NCI-H524 treated with DMSO at 0.1 percent for 48 hours (cell line): ENCODE measurements around the gene NBEAL2.
"Not testable (repeated sequence)": the region's sequence is repeated elsewhere in the genome, so short reads cannot be mapped to it uniquely, and the experiment has no call there.

Experiments used
- DNase-seq: peaks from one replicate; lab custom pipeline; 2025; lab: John Stamatoyannopoulos, UW

NBEAL2 gene

DNA sequence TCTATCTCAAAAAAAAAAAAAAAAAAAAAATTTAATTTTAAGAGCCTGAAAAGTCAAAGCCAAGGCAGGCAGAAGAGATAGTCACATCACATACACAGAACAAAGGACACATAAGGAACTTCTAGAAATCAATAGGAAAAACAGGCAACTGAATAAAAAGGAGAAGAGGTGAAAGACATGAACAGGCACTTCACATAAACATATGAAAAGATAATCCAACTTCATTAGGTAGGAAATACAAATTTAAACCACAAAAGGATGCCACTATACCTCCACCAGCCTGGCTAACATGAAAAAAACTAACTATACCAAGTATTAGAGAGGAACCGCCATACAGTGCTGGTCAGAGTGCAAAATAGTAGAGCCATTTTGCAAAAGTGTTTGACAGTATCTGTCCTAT lies 17.0 kb upstream of the NBEAL2 start:
- no peak for DNase-seq

DNA sequence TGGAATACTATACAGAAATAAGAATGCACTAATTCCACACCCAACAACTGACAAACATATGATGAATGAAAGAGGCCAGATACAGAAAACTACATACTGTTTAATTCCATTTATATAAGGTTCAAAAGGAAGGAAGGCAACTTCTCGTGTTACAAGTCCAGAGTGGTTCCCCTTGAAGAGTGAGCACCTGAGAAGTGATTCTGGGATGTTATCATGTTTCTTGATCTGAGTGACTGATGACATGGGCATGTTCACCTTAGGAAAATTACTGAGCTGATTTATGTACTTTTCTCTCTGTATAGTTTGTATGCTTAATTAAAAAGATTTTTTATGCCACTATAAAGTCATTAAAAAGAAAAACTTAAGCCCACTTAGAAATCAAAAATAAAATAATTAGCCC lies 16.5 kb upstream of the NBEAL2 start:
- no peak for DNase-seq

DNA sequence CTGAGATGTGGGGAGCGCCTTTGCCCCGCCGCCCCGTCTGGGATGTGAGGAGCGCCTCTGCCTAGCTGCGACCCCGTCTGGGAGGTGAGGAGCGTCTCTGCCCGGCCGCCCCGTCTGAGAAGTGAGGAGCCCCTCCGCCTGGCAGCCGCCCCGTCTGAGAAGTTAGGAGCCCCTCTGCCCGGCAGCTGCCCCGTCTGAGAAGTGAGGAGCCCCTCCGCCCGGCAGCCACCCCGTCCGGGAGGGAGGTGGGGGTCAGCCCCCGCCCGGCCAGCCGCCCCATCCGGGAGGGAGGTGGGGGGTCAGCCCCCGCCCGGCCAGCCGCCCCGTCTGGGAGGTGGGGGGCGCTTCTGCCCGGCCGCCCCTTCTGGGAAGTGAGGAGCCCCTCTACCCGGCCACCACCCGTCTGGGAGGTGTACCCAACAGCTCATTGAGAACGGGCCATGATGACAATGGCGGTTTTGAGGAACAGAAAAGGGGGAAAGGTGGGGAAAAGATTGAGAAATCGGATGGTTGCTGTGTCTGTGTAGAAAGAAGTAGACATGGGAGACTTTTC lies 15.4 kb upstream of the NBEAL2 start:
- DNase-seq, result not testable (repeated sequence)

DNA sequence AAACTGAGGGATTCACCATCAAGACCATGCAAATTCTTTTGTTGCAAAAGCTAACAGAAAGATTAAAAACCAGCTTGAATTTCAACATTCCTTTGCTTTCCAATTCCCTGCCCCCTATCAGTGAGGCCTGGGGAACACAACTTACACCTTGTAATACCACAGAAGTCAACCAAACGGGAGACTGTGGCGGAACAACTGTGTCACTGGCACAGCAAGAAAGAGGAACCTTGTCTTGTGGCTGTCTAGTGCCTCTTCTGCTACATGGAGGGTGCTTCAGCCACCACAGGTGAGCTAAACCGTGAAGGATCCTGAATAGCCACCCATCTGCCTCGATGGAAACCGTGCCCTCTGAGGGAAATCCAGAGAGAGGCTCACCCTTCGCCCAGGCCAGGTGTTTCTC lies 14.3 kb upstream of the NBEAL2 start:
- DNase-seq, result no peak

DNA sequence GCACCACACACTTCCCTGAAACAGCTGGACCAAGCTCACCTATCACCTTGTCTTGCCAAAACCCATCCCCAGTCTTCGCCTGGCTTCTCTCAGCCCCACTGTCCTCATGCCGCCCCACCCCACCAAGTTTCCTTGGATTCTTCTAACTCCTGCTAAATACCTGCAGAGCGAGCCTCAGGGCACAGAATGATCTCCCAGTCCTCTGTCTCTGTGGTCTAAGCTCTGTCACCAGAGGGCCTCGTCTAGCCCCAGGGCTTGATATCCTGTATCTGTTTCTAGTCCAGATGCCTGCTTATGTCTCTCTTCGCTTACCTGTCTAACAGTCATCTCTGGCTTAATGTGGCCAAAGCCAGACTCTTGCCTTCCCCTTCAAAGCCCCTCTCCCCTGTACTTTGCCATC lies 12.7 kb upstream of the NBEAL2 start:
- no peak for DNase-seq

DNA sequence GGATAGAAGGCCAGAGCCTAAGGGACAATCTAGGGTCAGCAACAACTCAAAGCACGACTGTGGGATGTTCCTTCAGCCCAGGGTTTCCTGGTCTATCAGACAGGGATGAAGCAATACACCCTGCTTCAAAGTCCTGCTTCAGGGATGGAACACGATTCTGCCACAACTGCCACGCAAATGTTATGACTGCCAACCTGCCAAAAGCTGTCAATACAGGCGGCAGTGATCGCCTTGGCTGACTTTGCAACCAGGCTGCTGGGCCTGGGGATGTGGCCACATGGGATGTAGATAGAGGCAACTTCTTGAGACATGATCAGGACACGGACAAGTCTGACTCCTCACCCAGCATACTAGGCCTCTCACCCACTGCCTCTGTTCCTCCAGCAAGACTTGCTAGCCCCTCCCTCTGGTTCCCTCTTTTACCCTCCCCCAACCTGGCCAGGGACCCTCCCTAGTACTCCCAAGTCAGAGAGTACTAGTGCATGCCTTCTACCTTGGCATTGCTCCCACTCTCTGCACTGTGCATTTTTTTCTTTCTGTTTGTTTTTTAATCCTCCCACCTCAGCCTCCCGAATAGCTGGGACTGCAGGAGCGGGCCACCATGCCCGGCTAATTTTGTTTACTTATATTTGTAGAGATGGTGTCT lies 10.6 kb upstream of the NBEAL2 start:
- DNase-seq, result no peak

DNA sequence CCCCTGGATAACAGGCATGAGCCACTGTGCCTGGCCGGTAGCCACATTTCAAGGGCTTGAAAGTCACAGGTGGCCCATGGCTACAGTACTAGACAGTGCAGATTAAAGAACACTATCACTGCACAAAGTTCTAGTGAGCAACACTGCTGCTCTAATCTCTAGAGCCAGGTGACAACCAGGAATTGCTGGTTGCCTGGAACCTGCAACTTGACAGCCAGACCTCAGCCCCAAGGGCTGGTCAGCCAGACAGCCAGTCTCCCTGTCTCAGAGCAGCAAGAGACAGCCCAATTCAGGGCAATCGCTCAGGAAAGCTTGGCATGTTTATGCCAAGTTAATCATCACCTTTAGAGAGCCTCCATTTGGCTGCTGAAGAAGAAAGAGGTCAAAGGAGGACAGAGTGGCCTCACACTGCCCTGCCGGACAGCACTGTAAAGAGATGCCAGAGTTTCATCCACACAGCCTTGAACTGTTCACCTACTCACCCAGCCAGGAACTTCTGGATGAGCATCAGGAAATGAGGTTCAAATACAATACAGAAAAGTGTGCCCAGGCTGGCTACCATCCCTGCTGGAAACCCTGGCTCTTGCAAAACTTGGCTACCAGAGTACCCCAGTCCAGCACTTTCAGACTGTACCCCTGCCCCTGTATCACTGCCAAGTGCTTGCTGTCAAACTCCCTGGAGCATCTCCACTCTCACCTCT lies 8.9 kb upstream of the NBEAL2 start:
- no peak for DNase-seq

DNA sequence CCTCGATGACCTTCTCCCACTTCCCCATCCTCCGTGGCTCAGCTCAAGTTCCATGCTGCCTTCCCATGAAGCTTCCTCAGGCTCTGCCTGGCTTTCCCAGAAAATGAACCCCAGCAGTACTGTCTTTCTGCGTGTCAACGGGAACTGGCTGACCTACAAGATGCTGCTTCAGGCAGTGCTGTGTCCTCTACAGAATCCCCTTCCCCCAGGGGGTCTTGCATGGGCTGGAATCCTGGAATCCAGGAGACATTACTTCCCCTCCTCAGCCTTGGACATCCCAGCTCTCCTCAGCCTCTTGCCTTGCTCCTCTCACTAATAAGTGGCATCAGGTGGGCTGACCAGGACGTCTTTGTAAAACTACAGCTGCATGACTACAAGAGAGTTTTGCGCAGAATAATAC lies 8.3 kb upstream of the NBEAL2 start:
- no peak for DNase-seq

DNA sequence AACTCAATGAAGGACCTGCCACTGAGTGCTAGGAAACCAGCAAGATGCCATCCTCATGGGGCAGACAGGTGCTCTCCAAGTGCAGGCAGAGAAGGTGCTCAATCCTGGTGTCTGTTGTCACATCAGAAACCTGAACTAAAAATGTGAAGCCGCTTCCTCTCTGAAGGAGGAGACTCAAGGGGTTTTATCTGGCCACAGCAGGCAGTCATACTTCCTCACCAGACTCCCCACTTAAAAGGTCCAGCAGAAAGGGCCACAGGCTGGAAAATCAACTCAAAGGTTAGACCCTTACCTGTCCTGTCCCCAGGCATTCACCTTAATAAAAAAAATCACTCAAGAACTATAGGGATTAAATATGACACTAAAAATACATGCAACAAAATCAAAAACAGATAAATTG lies 7.7 kb upstream of the NBEAL2 start:
- no peak for DNase-seq

DNA sequence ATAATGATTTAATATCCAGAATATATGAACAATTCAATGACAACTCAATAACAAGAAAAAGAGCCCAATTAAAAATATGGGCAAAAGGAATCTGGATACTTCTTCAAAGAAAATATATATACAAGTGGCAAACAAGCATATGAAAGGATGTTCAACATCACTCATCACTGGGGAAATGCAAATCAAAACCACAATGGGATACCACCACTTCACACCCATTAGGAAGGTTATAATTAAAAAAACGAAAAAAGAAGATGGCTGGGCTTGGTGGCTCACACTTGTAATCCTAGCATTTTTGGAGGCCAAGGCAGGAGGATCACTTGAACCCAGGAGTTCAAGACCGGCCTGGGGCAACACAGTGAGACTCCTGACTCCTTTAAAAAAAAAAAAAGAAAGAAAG lies 7.1 kb upstream of the NBEAL2 start:
- DNase-seq, result no peak

DNA sequence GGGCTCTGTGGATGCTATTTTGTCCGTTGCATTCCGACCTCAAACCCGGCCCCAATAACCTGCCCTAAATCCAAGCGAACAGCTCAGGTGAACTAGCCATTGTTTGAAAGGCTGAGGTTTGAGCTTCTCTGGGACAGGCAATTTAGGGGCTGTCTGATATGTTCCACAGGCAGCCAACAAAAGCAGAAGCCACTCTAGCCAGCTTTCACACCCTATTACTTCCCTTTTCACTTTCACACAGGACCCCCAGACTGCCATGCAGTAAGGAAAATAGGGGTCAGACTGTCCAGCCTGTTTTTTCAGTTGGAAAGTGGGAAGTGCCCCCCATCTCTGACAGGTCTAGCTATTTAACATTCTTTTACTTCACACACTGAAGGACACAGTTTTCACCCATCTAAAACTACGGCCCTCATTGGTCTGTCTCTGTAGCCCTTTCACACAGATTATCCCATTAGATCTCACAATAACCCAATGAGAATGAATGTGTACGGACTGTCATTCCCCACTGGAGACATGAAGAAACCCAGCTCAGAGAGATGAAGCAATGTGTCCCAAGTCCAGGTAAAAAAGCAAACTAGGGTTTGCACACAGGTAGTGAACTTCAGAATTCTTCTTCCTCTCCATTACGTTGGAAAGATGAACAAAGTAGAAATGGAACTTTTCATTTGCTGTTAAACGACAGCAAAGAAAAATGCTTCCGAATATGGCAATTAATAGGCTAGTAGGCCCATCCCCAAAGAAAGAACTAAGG lies 4.9 kb upstream of the NBEAL2 start:
- DNase-seq, result no peak

DNA sequence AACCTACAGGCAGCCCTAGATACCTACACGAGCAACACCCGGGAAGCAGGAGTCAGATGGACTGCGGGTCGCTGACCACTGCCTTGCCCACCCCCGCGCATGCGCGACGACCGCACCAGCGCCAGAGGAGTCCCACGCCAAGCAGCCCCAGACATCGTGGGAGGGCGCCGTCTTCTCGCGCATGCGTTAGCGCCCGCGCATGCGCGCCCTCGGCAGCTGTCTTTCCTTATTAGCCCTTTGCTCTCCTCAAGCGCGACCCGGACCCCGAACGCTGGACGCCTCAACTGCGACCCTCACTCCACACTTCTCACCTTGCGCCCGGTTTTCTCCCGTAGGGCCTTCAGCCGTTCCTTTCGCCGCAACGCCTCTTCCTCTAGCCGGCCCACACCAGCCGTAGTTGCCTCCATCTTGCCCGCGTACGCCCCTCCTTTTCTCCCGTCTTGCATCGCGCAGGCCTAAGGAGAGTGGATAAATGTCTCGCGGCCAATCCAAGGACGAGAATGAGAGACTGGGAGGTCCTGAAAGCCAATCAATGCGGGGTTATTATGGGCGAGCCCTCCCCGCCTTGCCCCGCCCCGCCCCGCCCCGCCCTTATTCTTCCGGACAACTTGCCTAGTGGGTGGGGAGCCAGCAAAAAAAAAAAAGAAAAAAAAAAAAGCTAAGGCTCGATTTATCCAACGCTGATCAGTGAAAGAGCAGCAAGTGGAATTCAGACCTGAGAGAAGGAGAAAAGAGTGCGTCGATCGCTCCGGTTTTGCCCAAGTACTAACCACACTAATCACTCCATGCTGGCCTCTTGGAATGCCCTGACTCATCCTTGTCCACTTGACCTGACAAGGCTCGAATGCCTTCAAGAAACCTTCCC lies 2.9 kb upstream of the NBEAL2 start, which contains the start of gene CCDC12:
TSS of gene CCDC12 (minus strand) at position 420 of the 865 bp plus-strand sequence. CDS start at position 407, 13 bp downstream.
- peak; percentile 84 for DNase-seq

DNA sequence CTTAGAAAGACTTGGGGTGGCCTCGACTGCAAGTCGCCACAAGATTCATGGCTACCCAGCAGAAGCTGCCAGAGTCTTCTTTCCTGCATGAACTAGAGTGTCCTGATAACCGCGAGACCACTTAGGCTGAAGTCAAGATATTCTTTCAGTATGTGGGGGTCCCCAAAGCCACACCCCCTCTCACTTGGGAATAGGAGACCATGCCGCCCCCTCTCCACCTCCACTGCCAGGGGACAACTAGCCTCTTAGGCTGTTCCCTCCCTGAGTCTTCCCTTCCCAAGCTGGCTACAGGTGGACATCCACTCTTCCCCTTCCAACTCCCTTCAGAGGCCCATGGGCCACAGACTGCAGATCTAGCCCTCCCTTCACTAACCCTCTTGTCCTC lies 1.7 kb upstream of the NBEAL2 start:
- no peak for DNase-seq

DNA sequence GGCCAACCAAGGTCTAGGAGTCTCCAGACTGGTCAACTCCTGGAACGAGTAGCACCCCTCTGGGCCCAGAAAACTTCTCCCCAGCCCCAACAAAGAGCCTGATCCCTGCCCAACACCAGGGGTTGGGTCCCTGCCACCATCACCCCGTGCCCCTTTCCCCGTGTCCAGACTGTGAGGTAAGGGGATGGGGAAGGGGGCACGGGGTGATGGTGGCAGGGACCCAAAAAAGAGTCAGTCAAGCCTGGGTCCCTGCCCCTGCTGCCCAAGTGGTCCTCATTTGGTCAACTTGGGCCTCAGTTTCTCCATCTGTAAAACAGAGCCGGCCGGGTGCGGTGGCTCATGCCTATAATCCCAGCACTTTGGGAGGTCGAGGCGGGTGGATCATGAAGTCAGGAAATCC lies 1.1 kb upstream of the NBEAL2 start:
- no peak for DNase-seq

DNA sequence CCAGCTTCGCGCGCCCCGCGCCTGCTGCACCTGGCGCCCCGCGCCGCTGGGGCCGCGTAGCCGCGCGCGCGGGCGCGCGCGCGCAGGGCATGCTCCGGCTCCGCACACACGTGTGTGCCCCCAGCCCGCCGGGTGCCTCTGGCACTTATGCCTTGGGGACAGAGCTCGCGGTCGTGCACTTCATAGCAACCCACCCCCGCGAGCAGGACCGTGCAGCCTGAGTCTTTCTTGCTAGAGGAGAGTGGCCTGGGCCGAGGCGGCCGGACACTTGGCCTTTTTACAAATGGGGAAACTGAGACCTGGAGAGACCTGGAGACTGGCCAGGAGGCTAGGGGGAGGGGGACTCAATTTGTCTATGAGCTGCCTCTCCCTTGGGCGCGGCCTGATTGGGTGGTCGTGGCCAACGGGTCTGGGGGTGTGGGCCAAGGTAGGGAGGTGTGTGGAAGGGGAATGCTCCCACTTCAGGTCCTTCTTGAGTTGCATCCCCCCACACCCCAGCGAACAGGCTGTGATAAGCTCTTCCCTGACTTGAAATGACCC lies 562 bp downstream of the NBEAL2 start:
- DNase-seq, result no peak

DNA sequence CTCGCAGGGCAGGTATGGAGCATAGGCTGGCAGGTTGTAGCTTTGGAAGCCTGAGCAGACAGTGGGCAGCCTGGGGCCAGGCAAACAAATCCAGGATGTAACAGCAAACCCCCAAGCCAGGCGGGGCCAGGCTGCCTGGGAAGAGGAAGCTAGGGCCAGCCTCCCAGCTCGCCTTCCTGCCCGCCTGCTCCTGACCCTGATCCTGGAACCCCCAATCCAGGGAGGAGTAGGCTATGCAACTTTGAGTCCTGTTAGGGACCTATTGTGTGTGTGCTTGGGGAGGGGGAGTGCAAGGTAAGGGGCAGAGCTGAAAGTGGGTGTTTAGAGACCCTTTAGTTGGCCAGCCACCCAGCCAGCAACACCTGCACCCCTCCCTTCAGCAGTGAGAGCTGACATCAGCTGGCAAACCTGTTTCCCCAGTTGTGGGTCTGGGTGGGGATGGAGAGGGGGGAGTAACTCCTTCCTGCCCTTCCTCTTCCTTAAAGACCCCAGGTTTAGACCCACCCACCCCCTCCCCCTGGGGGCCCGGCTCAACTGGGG lies 2.5 kb downstream of the NBEAL2 start:
- DNase-seq, result no peak

DNA sequence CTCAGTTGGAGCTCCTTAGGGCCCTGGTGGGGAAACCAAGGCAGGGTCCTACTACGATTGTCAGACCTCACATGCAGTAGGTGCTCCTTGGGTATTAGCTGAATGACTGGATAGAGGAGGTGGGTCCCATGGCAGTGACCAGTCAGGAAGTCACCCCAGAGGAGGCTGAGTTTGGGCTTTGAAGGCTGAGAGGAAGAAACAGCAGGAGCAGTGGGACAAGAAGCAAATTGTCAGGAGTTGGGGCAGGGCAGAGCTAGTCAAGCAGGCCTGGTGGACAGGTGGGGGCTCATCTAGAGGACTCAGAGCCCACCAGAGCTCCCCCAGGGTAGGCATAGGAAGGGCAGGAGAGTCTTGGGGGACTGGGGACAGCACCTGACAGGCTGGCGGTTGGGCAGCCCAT lies 3.1 kb downstream of the NBEAL2 start:
- no peak for DNase-seq

DNA sequence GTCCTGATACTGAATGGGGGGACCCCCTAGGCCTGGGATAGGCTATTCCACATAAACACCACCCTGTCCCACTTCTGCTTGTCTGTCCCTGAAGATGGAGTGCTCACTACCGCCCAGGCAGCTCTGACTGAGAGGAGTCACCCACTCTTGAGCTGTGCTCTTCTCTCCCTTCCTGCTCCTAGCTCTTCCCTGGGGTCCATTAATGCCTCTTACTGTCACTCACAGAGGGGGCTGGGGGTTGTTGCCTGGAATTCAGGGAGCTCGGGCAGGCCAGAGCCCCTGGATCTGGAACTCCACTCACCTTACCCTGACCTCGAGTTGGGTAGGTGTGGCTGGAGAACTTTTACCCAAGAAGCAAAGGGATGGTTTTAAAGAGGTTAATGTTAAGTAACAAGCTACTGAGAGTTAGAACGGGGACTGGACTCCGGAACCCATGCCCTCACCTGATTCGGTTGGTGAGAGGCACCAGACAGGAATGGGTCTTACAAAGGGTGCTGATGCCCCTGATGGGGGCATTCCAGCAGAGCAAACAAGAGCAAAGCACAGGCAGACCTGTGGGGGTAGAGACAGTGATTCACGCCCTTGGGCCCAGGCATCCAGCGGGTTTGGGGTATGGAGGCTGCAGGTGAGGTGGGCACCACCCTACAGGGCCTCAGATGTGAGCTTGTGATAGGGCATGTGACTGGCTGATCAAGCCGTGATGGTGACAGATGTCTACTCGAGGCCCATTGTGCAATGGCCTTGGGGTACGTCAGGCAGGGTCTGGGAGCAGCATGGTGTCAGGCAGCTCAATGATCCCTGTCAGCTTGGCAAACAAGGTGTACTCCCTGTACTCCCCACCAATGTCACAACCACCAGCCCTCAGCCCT lies 5.4 kb downstream of the NBEAL2 start:
- no peak for DNase-seq

DNA sequence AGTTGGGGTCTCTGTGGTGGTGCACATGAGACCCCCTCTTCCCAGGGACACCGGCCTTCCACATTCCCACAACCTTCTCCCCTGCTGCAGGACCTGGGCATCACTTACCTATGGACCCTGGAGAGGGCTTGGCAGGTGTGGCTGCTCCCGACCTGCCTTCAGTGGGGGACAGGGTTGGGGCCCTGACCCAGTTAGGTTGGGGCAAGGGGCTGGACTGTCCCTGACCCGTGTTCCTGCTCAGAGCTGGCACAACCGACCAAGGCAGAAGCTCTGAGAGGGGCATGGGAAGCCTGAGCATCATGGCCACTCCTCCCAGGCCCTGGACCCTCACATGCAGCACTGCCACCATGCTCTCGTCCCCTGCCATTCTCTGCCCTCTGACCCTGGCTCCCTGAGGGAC lies 6.1 kb downstream of the NBEAL2 start:
- no peak for DNase-seq

DNA sequence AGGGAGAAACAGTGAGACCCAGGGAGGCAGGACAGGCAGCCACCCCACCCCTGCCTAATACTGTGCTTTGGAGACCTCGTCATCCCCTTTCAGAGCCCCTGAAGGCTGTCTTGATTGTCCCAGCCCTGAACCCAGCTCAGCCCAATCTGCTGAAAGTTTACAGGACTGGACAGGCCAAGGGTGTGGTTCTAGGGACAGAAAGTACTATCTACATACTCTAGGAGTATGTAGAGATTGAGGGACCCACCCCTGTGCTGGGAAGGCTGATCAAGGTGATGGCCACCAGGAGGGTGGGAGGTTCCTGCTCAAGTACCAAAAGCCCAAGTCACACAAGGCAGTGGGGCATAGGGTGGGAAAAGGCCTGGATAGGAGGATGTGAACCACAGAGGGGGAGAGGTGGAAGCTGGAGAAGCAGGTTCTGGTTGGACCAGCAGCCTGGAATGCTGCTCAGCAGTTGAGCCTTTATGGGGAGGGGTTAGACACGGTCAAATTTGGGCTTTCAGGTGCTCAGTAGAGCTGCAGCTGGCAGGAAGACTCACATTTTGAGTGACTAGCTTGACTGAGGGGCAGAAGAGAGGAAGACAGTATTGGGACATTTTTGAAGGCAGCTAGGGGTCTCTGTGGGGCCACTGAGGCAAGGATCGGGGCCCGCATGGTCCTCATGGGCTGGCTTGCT lies 6.7 kb downstream of the NBEAL2 start:
- no peak for DNase-seq
